NB4 (cell line): Measurements from ENCODE around the gene GPR156.

ENCODE experiments used
- POLR2A ChIP-seq: IDR thresholded peaks from 2 replicates; pipeline ENCODE4 v1.6.1; 2011; ENCODE audit warnings: mild to moderate bottlenecking; ENCODE audit not compliant: insufficient read length; ENCODE audit errors: extremely low read depth
- TF ChIP-seq, protein P1 (sequence below): IDR thresholded peaks from one replicate; pipeline ENCODE4 v1.5.1; 2012; ENCODE audit warnings: low read depth, low read length
- TF ChIP-seq, protein P2 (sequence below): IDR thresholded peaks from 2 replicates; pipeline ENCODE4 v1.6.1; 2011; ENCODE audit warnings: low read depth, low read length

DNA sequence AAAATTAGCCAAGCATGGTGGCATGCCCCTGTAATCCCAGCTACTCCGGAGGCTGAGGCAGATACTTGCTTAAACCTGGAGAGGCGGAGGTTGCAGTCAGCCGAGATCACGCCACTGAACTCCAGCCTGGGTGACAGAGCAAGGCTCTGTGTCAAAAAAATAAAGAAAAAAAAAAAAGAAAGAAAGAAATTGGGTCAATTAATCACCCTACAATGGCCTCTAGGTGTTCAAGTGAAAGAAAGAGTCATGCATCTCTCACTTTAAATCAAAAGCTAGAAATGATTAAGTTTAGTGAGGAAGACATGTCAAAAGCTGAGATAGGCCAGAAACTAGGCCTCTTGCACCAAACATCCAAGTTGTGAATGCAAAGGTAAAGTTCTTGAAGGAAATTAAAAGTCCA, 145.9 kb downstream of the GPR156 start:
- TF ChIP-seq, protein P1, sequence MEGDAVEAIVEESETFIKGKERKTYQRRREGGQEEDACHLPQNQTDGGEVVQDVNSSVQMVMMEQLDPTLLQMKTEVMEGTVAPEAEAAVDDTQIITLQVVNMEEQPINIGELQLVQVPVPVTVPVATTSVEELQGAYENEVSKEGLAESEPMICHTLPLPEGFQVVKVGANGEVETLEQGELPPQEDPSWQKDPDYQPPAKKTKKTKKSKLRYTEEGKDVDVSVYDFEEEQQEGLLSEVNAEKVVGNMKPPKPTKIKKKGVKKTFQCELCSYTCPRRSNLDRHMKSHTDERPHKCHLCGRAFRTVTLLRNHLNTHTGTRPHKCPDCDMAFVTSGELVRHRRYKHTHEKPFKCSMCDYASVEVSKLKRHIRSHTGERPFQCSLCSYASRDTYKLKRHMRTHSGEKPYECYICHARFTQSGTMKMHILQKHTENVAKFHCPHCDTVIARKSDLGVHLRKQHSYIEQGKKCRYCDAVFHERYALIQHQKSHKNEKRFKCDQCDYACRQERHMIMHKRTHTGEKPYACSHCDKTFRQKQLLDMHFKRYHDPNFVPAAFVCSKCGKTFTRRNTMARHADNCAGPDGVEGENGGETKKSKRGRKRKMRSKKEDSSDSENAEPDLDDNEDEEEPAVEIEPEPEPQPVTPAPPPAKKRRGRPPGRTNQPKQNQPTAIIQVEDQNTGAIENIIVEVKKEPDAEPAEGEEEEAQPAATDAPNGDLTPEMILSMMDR = no peak
- TF ChIP-seq, protein P2, sequence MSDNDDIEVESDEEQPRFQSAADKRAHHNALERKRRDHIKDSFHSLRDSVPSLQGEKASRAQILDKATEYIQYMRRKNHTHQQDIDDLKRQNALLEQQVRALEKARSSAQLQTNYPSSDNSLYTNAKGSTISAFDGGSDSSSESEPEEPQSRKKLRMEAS = no peak
- TF ChIP-seq POLR2A = no peak
